ENCODE data around the gene SMCO2.
A peak's percentile ranks its signal among the peaks of the same experiment; 100 is the strongest.

SMCO2 gene

GRCh38 chr12:27498761-27499160, 52.2 kb downstream of the SMCO2 start:
- Mint-ChIP-seq H3K36me3 (ENCODE audit: low read depth) (no peaks in the 10 kb centered on the region), H3K27ac (no peak overlapping the region), H3K9me3 (no peaks in the 10 kb centered on the region), H3K4me1 (ENCODE audit: low read depth) (peaks cover 30% of the 10 kb centered on the region), H3K27me3 (peaks cover 56% of the 10 kb centered on the region), H3K4me3 (no peak overlapping the region)
- DNase-seq: no peak

- Mint-ChIP-seq H3K27ac (no peak overlapping the region), H3K36me3 (ENCODE audit: low read depth) (no peaks in the 10 kb centered on the region), H3K4me1 (ENCODE audit: low read depth) (peaks cover 30% of the 10 kb centered on the region), H3K4me3 (no peak overlapping the region), H3K27me3 (peaks cover 62% of the 10 kb centered on the region), H3K9me3 (no peaks in the 10 kb centered on the region)
- no peak for DNase-seq
Observed at GRCh38 chr12:27499377-27499776, 52.8 kb downstream of the SMCO2 start.

GRCh38 chr12:27500546-27500945, 54.0 kb downstream of the SMCO2 start:
- H3K4me3 Mint-ChIP-seq: no peak overlapping the region

GRCh38 chr12:27502021-27502435, 55.5 kb downstream of the SMCO2 start:
- no peak for DNase-seq
- H3K9me3 Mint-ChIP-seq: peaks cover 3% of the 10 kb centered on the region
- H3K27me3 Mint-ChIP-seq: peaks cover 70% of the 10 kb centered on the region
- peaks cover 30% of the 10 kb centered on the region for H3K4me1 Mint-ChIP-seq (ENCODE audit: low read depth)
- no peak overlapping the region for H3K4me3 Mint-ChIP-seq
- peak overlapping the region; percentile 66 for H3K27ac Mint-ChIP-seq
- no peaks in the 10 kb centered on the region for H3K36me3 Mint-ChIP-seq (ENCODE audit: low read depth)

More at GRCh38 chr12:27500546-27500945, 54.0 kb downstream of the SMCO2 start:
- no peaks in the 10 kb centered on the region for H3K36me3 Mint-ChIP-seq (ENCODE audit: low read depth)
- DNase-seq: no peak
- H3K9me3 Mint-ChIP-seq: no peaks in the 10 kb centered on the region
- H3K4me1 Mint-ChIP-seq (ENCODE audit: low read depth): peaks cover 30% of the 10 kb centered on the region
- peaks cover 65% of the 10 kb centered on the region for H3K27me3 Mint-ChIP-seq
- H3K27ac Mint-ChIP-seq: no peak overlapping the region

GRCh38 chr12:27504507-27504906, 58.0 kb downstream of the SMCO2 start:
- H3K4me3 Mint-ChIP-seq: no peak overlapping the region
- no peaks in the 10 kb centered on the region for H3K36me3 Mint-ChIP-seq (ENCODE audit: low read depth)
- no peak overlapping the region for H3K27ac Mint-ChIP-seq
- no peak for DNase-seq
- H3K27me3 Mint-ChIP-seq: peaks cover 62% of the 10 kb centered on the region
- peaks cover 3% of the 10 kb centered on the region for H3K9me3 Mint-ChIP-seq
- H3K4me1 Mint-ChIP-seq (ENCODE audit: low read depth): peaks cover 14% of the 10 kb centered on the region

GRCh38 chr12:27505109-27505508, 58.6 kb downstream of the SMCO2 start:
- Mint-ChIP-seq H3K4me1 (ENCODE audit: low read depth) (peaks cover 14% of the 10 kb centered on the region), H3K9me3 (peaks cover 3% of the 10 kb centered on the region), H3K4me3 (no peak overlapping the region), H3K36me3 (ENCODE audit: low read depth) (no peaks in the 10 kb centered on the region), H3K27me3 (peaks cover 60% of the 10 kb centered on the region), H3K27ac (no peak overlapping the region)
- DNase-seq: no peak

GRCh38 chr12:27505761-27506160, 59.2 kb downstream of the SMCO2 start:
- DNase-seq: no peak
- peaks cover 56% of the 10 kb centered on the region for H3K27me3 Mint-ChIP-seq
- H3K4me1 Mint-ChIP-seq (ENCODE audit: low read depth): peaks cover 14% of the 10 kb centered on the region
- H3K36me3 Mint-ChIP-seq (ENCODE audit: low read depth): no peaks in the 10 kb centered on the region
- no peak overlapping the region for H3K27ac Mint-ChIP-seq
- peaks cover 3% of the 10 kb centered on the region for H3K9me3 Mint-ChIP-seq
- no peak overlapping the region for H3K4me3 Mint-ChIP-seq

- H3K36me3 Mint-ChIP-seq (ENCODE audit: low read depth): no peaks in the 10 kb centered on the region
- DNase-seq: no peak
- H3K9me3 Mint-ChIP-seq: peaks cover 3% of the 10 kb centered on the region
- no peak overlapping the region for H3K27ac Mint-ChIP-seq
- no peak overlapping the region for H3K4me3 Mint-ChIP-seq
- H3K27me3 Mint-ChIP-seq: peaks cover 59% of the 10 kb centered on the region
- H3K4me1 Mint-ChIP-seq (ENCODE audit: low read depth): peaks cover 11% of the 10 kb centered on the region
Observed at GRCh38 chr12:27506645-27507189, 60.2 kb downstream of the SMCO2 start.

- DNase-seq: no peak
- H3K27ac Mint-ChIP-seq: no peak overlapping the region
- no peaks in the 10 kb centered on the region for H3K4me1 Mint-ChIP-seq (ENCODE audit: low read depth)
Observed at GRCh38 chr12:27508736-27509431, 62.3 kb downstream of the SMCO2 start.

GRCh38 chr12:27511031-27511722, 64.6 kb downstream of the SMCO2 start:
- Mint-ChIP-seq H3K27me3 (peaks cover 40% of the 10 kb centered on the region), H3K36me3 (ENCODE audit: low read depth) (no peaks in the 10 kb centered on the region), H3K9me3 (peaks cover 3% of the 10 kb centered on the region), H3K27ac (no peak overlapping the region), H3K4me3 (no peak overlapping the region), H3K4me1 (ENCODE audit: low read depth) (no peaks in the 10 kb centered on the region)
- no peak for DNase-seq

More at GRCh38 chr12:27508736-27509431, 62.3 kb downstream of the SMCO2 start:
- peaks cover 3% of the 10 kb centered on the region for H3K9me3 Mint-ChIP-seq
- H3K27me3 Mint-ChIP-seq: peaks cover 53% of the 10 kb centered on the region
- H3K36me3 Mint-ChIP-seq (ENCODE audit: low read depth): no peaks in the 10 kb centered on the region
- H3K4me3 Mint-ChIP-seq: no peak overlapping the region

GRCh38 chr12:27511723-27512045, 65.1 kb downstream of the SMCO2 start:
- Mint-ChIP-seq H3K36me3 (ENCODE audit: low read depth) (no peaks in the 10 kb centered on the region), H3K27ac (no peak overlapping the region), H3K27me3 (peaks cover 40% of the 10 kb centered on the region), H3K9me3 (peaks cover 2% of the 10 kb centered on the region), H3K4me1 (ENCODE audit: low read depth) (no peaks in the 10 kb centered on the region), H3K4me3 (no peak overlapping the region)
- no peak for DNase-seq

- peaks cover 40% of the 10 kb centered on the region for H3K27me3 Mint-ChIP-seq
- no peaks in the 10 kb centered on the region for H3K36me3 Mint-ChIP-seq (ENCODE audit: low read depth)
- H3K9me3 Mint-ChIP-seq: no peaks in the 10 kb centered on the region
- H3K4me1 Mint-ChIP-seq (ENCODE audit: low read depth): no peaks in the 10 kb centered on the region
- DNase-seq: no peak
- H3K27ac Mint-ChIP-seq: no peak overlapping the region
- no peak overlapping the region for H3K4me3 Mint-ChIP-seq
Observed at GRCh38 chr12:27513155-27513824, 66.8 kb downstream of the SMCO2 start.

- Mint-ChIP-seq H3K36me3 (ENCODE audit: low read depth) (no peaks in the 10 kb centered on the region), H3K27me3 (peaks cover 37% of the 10 kb centered on the region), H3K4me3 (no peak overlapping the region), H3K27ac (no peak overlapping the region), H3K4me1 (ENCODE audit: low read depth) (no peaks in the 10 kb centered on the region), H3K9me3 (no peaks in the 10 kb centered on the region)
- DNase-seq: no peak
Observed at GRCh38 chr12:27515671-27516070, 69.1 kb downstream of the SMCO2 start.

- H3K4me3 Mint-ChIP-seq: no peak overlapping the region
- H3K9me3 Mint-ChIP-seq: no peaks in the 10 kb centered on the region
- peaks cover 32% of the 10 kb centered on the region for H3K27me3 Mint-ChIP-seq
- no peaks in the 10 kb centered on the region for H3K4me1 Mint-ChIP-seq (ENCODE audit: low read depth)
- no peak overlapping the region for H3K27ac Mint-ChIP-seq
- no peaks in the 10 kb centered on the region for H3K36me3 Mint-ChIP-seq (ENCODE audit: low read depth)
- DNase-seq: no peak
Observed at GRCh38 chr12:27516625-27517024, 70.1 kb downstream of the SMCO2 start.

- peaks cover 2% of the 10 kb centered on the region for H3K4me1 Mint-ChIP-seq (ENCODE audit: low read depth)
- no peak overlapping the region for H3K4me3 Mint-ChIP-seq
- DNase-seq: no peak
- peaks cover 31% of the 10 kb centered on the region for H3K27me3 Mint-ChIP-seq
- no peak overlapping the region for H3K27ac Mint-ChIP-seq
- no peaks in the 10 kb centered on the region for H3K9me3 Mint-ChIP-seq
- H3K36me3 Mint-ChIP-seq (ENCODE audit: low read depth): no peaks in the 10 kb centered on the region
Observed at GRCh38 chr12:27517546-27517945, 71.0 kb downstream of the SMCO2 start.
